ENCODE results near the gene DLG2. TPM values are rescaled to one million over a fixed set of nuclear protein-coding genes. Genes with fewer than 3 reads are reported as not detected.

DLG2 gene
- total and polyA plus RNA-seq, 2 of the 8 experiments (the other 6 are each of a cell fraction or from before 2014, with no cell fraction given) = 1.7 to 14.3 TPM

DNA sequence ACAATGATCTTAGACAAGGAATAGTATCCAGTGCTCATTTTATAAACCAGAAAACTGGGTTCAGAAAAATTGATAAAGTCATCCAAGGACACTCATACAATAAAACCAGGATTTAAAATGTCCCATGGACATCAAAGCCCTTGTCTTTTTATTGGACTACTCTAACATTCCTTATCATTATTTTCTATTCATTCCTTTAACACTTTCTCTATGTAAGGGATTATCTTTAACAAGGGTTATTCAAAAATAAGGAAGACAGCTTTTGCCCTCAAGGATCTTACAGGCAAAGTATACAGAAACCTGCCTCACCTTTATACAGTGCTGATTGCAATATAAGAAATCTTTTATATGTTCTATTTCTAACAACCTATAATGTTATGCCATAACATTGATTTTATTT is 790.8 kb downstream of the DLG2 start:
- Histone ChIP-seq H2BK12ac (ENCODE audit: low read depth, low read length) (no peak overlapping the region), H4K91ac (replicated peaks; ENCODE audit: insufficient read length, low read length) (no peak overlapping the region), H3K27me3 (replicated peaks in 1 of 4; ENCODE audit: control insufficient read depth in 3 of 4, extremely low read depth in 1 of 4, insufficient read depth in 3 of 4, low read length in 3 of 4) (no peaks in the 10 kb centered on the region), H3K56ac (replicated peaks; ENCODE audit: insufficient read length, low read depth, low read length) (no peak overlapping the region), H3K79me1 (ENCODE audit: low read depth, low read length) (no peaks in the 10 kb centered on the region), H3K9ac (replicated peaks in 1 of 4; ENCODE audit: extremely low read depth in 1 of 4, low read depth in 3 of 4, low read length in 3 of 4) (no peak overlapping the region), H2BK20ac (ENCODE audit: low read length) (no peak overlapping the region), H3K23ac (ENCODE audit: insufficient read length) (no peak overlapping the region), H3K23me2 (ENCODE audit: low read depth, low read length) (no peaks in the 10 kb centered on the region), H3K36me3 (ENCODE audit: control insufficient read depth in 2 of 4, insufficient read depth in 4 of 4, low read length in 3 of 4) (no peaks in the 10 kb centered on the region), H3K18ac (ENCODE audit: extremely low read depth, low read length) (no peak overlapping the region), H3K79me2 (ENCODE audit: control insufficient read depth in 1 of 2, insufficient read depth in 2 of 2, low read length in 2 of 2) (no peaks in the 10 kb centered on the region), H3K4me3 (ENCODE audit: extremely low read depth in 1 of 4, insufficient read depth in 2 of 4, low read depth in 3 of 4, low read length in 4 of 4) (no peak overlapping the region), H2AFZ (ENCODE audit: low read length) (no peak overlapping the region), H2BK5ac (ENCODE audit: low read depth, low read length) (no peak overlapping the region), H2BK15ac (ENCODE audit: low read length) (no peak overlapping the region), H3K4ac (replicated peaks; ENCODE audit: insufficient read length, low read depth, low read length) (no peak overlapping the region), H4K8ac (ENCODE audit: extremely low read depth, insufficient read depth, low read length) (no peak overlapping the region), H3K27ac (ENCODE audit: low read depth, low read length) (no peak overlapping the region), H3K4me2 (ENCODE audit: insufficient read depth in 1 of 2, low read depth in 2 of 2, low read length in 2 of 2) (no peak overlapping the region), H2AK5ac (ENCODE audit: low read depth, low read length) (no peak overlapping the region), H3K9me3 (ENCODE audit: insufficient read depth in 2 of 2, low read depth in 1 of 2, low read length in 1 of 2) (no peaks in the 10 kb centered on the region), H4K5ac (ENCODE audit: insufficient read length, low read depth, low read length) (no peak overlapping the region), H3K14ac (ENCODE audit: insufficient read length) (no peak overlapping the region), H4K20me1 (replicated peaks in 1 of 2; ENCODE audit: control insufficient read depth in 1 of 2, insufficient read depth in 2 of 2, low read length in 2 of 2) (no peaks in the 10 kb centered on the region), H2BK120ac (replicated peaks; ENCODE audit: low read depth, low read length) (no peak overlapping the region), H3K4me1 (replicated peaks in 1 of 4; ENCODE audit: control insufficient read depth in 3 of 4, insufficient read depth in 4 of 4, low read length in 3 of 4) (no peaks in the 10 kb centered on the region)
- CTCF ChIA-PET (ENCODE audit: partially characterized antibody) = interaction anchor here (0.7 kb wide), 1 partner anchor 385 kb away, joined by 3 read pairs; no protein-coding TSS in a partner anchor
- DNase-seq (ENCODE audit: low read depth in 1 of 2, low spot score in 2 of 2) (no peak), FAIRE-seq (no peak)
- POLR2A ChIA-PET (ENCODE audit: partially characterized antibody) = no interaction called here
- TF ChIP-seq EGR1 (IDR thresholded peaks at IDR 0.05; ENCODE audit: borderline replicate concordance, low read depth, low read length) = no peak
- TF ChIP-seq CREB1 (IDR thresholded peaks at IDR 0.05) = no peak
- TF ChIP-seq KDM4A (IDR thresholded peaks at IDR 0.05; ENCODE audit: low read depth, low read length, severe bottlenecking) = no peak
- no peak for TF ChIP-seq POLR2AphosphoS5 (IDR thresholded peaks at IDR 0.05; ENCODE audit: low read depth, low read length)
- no peak for TF ChIP-seq POLR2A (IDR thresholded peaks at IDR 0.05; ENCODE audit: control extremely low read depth in 1 of 2, low read depth in 2 of 2, low read length in 2 of 2)
- TF ChIP-seq POU5F1 (IDR thresholded peaks at IDR 0.05; ENCODE audit: low read depth, low read length) = no peak
- TF ChIP-seq SP2 (IDR thresholded peaks at IDR 0.05; ENCODE audit: low read length) = no peak
- TF ChIP-seq CTBP2 (IDR thresholded peaks at IDR 0.05; ENCODE audit: borderline replicate concordance, insufficient read depth, insufficient read length, low read length) = no peak
- no peak for TF ChIP-seq RXRA (IDR thresholded peaks at IDR 0.05; ENCODE audit: insufficient read depth, low read depth, low read length)
- TF ChIP-seq TCF12 (IDR thresholded peaks at IDR 0.05; ENCODE audit: low read depth, low read length) = no peak
- TF ChIP-seq, protein P1, sequence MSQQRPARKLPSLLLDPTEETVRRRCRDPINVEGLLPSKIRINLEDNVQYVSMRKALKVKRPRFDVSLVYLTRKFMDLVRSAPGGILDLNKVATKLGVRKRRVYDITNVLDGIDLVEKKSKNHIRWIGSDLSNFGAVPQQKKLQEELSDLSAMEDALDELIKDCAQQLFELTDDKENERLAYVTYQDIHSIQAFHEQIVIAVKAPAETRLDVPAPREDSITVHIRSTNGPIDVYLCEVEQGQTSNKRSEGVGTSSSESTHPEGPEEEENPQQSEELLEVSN (IDR thresholded peaks at IDR 0.05) = no peak
- TF ChIP-seq SIRT6 (IDR thresholded peaks at IDR 0.05; ENCODE audit: low read length) = no peak
- no peak for TF ChIP-seq SIN3A (conservative IDR thresholded peaks at IDR 0.05 in 1 of 2, IDR thresholded peaks at IDR 0.05 in 1 of 2; ENCODE audit: low read depth in 1 of 2, low read length in 2 of 2)
- TF ChIP-seq JUND (IDR thresholded peaks at IDR 0.05; ENCODE audit: low read length) = no peak
- no peak for TF ChIP-seq EP300 (IDR thresholded peaks at IDR 0.05; ENCODE audit: borderline replicate concordance in 1 of 2, low read depth in 2 of 2, low read length in 2 of 2)
- no peak for TF ChIP-seq SRF (IDR thresholded peaks at IDR 0.05; ENCODE audit: low read depth, low read length)
